Stomach (tissue), 9 donors: ENCODE results near the gene MRPL34. TPM values are rescaled to one million over a fixed set of nuclear protein-coding genes. Genes with fewer than 3 reads are reported as not detected.

Experiments used
- DNase-seq, 2 donors: peaks; one replicate each; pipeline versions ENCODE4 v3.0.0 to v3.0.0-alpha.2; 2013 to 2019
- H3K27ac ChIP-seq, 5 donors: fragments of 200-600 bp in 4 of 5; sonication (generic) in 4 of 5; one replicate each; pipeline ENCODE4 v1.5.1; 2013 to 2019; ENCODE audit warnings: mild to moderate bottlenecking in 1 of 5, moderate library complexity in 1 of 5
- H3K27me3 ChIP-seq, 3 donors: fragments of 200-600 bp; sonication (generic); one replicate each; pipeline ENCODE4 v1.5.1; 2017 to 2019; ENCODE audit warnings: mixed run types in 1 of 3
- H3K36me3 ChIP-seq, 4 donors: fragments of 200-600 bp; sonication (generic); 1 replicate in 3 of 4; 2 replicates in 1 of 4; pipeline ENCODE4 v1.5.1; 2016 to 2019
- H3K4me1 ChIP-seq, 4 donors: fragments of 200-600 bp; sonication (generic); one replicate each; pipeline ENCODE4 v1.5.1; 2016 to 2019
- H3K4me3 ChIP-seq, 4 donors: fragments of 200-600 bp; sonication (generic) in 3 of 4; one replicate each; pipeline ENCODE4 v1.5.1; 2016 to 2019; ENCODE audit warnings: mild to moderate bottlenecking in 1 of 4
- H3K9me3 ChIP-seq, 4 donors: fragments of 200-600 bp; sonication (generic); one replicate each; pipeline ENCODE4 v1.5.1; 2016 to 2019
- CTCF ChIP-seq, 7 experiments: fragments of 450-650 bp in 4 of 7; fragments of 200-600 bp in 3 of 7; sonication (generic) in 3 of 7; IDR thresholded peaks; one replicate each; pipeline ENCODE4 v1.5.1; 2016 to 2019; ENCODE audit warnings: antibody characterized with exemption in 7 of 7, control low read depth in 2 of 7, mild to moderate bottlenecking in 1 of 7
- EP300 ChIP-seq: sonication (generic); formaldehyde crosslinking; IDR thresholded peaks from one replicate; pipeline ENCODE4 v1.6.1; 2017; ENCODE audit warnings: antibody characterized with exemption
- POLR2A ChIP-seq, 4 donors: fragments of 450-650 bp; IDR thresholded peaks; one replicate each; pipeline ENCODE4 v1.6.1; 2016; ENCODE audit warnings: antibody characterized with exemption in 4 of 4, control low read depth in 2 of 4, mild to moderate bottlenecking in 1 of 4, moderate library complexity in 1 of 4
- POLR2AphosphoS5 ChIP-seq, 3 donors: sonication (generic); formaldehyde crosslinking; IDR thresholded peaks; one replicate each; pipeline ENCODE4 v1.6.1; 2016; ENCODE audit warnings: antibody characterized with exemption in 3 of 3
- WGBS, 5 donors: extraction: QIAGEN DNeasy Blood & Tissue Kit in 3 of 5; methylation state at CpG; one replicate each; pipeline versions ENCODE4 v1.1.5 to v1.1.7; 2013 to 2018; 5-methylcytosine and 5-hydroxymethylcytosine counted together
- intact Hi-C: fragments of 100-400 bp; cut with DNase I; formaldehyde crosslinking; loops from one replicate; pipeline ENCODE4 v1.15.1; 2023; ENCODE audit warnings: low total_unique reads
- polyA plus RNA-seq, 3 donors: library from polyadenylated mRNA; stranded (reverse); fragments of 200-250 nt; gene quantifications; one replicate each; pipeline ENCODE4 v1.2.3, GENCODE V29; 2013
- total RNA-seq, 5 donors: library from RNA; depleted of rRNA; stranded (reverse); fragments of >200 nt; gene quantifications; one replicate each; pipeline versions ENCODE4 v1.1.0 to v1.2.3, GENCODE V29; 2014 to 2016
- donor health status: healthy with polysubstance abuse.
- donor health status: Bipolar disorder and iron deficiency.
- donor health status: healthy.

The MRPL34 gene
- total and polyA plus RNA-seq, 8 donors: 6.6 to 200 (median 155) TPM

DNA sequence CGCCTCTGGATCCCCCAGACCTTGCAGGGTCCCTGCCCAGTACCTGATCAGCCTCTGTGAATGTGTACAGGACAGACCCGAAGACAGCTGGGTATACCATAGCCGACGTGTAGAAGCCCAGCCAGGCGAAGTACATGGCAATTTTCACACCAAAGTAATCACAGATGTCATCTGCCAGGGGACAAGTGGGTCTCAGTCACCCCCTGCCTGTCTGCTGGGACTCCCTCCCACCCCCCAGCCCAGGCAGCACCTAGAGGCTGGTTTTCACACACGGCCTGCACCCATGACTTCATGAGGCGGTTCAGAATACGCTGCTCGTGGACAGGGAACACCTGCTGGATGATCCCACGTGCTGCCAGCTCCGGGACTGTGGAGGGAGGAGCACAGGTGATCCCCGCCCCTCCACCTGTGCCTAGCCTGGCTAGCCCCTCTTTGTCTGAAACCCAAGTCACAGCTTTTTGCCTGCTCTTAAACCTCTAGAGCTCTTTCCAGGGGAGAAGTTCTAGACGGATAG is 25.4 kb downstream of the MRPL34 start:
- WGBS, 5 donors: 79 to 89% (median 85%) methylated on average over 11 to 13 of the region's 13 CpGs
- no peaks in the 10 kb centered on the region for H3K9me3 ChIP-seq
- DNase-seq: no peak
- no peak overlapping the region for H3K27ac ChIP-seq
- no peak for TF ChIP-seq POLR2A (IDR thresholded peaks at IDR 0.05)
- TF ChIP-seq CTCF (IDR thresholded peaks at IDR 0.05): no peak
- no peak for TF ChIP-seq POLR2AphosphoS5 (IDR thresholded peaks at IDR 0.05)
- no peak for TF ChIP-seq EP300
- H3K4me1 ChIP-seq: peaks cover 32 to 59% (median 51%) of the 10 kb centered on the region in 4 donors
- H3K27me3 ChIP-seq: peaks cover 0 to 36% (median 11%) of the 10 kb centered on the region in 3 donors
- H3K4me3 ChIP-seq: no peak overlapping the region
- intact Hi-C loops: no loop called here
- peaks cover 0 to 12% (median 8%) of the 10 kb centered on the region in 4 donors for H3K36me3 ChIP-seq

DNA sequence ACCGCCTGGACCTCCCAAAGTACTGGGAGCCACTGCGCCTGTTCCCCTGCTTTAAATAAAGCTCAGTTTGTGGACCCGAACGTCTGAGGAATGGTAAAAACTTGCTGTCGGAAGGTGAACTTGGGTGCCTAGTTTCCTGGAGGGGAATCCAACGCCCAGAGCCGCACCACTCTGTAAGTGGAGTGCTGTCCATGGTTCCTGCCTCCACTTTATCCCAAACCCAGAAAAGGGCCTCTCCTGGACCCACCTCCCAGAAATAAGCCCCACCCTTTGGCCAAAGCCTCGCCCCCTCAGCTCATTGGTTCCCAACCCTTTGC is 26.6 kb downstream of the MRPL34 start:
- DNase-seq: no peak
- H3K4me3 ChIP-seq: no peak overlapping the region
- TF ChIP-seq POLR2AphosphoS5 (IDR thresholded peaks at IDR 0.05) (no peak), CTCF (IDR thresholded peaks at IDR 0.05) (no peak), POLR2A (IDR thresholded peaks at IDR 0.05) (no peak), EP300 (no peak)
- peaks cover 0 to 12% (median 7%) of the 10 kb centered on the region in 4 donors for H3K36me3 ChIP-seq
- no peaks in the 10 kb centered on the region for H3K9me3 ChIP-seq
- H3K27ac ChIP-seq: no peak overlapping the region
- H3K4me1 ChIP-seq: peaks cover 32 to 62% (median 48%) of the 10 kb centered on the region in 4 donors
- intact Hi-C loops: no loop called here
- WGBS, 5 donors: 88 to 96% (median 93%) methylated on average over 8 of the region's 8 CpGs
- peaks cover 0 to 36% (median 11%) of the 10 kb centered on the region in 3 donors for H3K27me3 ChIP-seq

DNA sequence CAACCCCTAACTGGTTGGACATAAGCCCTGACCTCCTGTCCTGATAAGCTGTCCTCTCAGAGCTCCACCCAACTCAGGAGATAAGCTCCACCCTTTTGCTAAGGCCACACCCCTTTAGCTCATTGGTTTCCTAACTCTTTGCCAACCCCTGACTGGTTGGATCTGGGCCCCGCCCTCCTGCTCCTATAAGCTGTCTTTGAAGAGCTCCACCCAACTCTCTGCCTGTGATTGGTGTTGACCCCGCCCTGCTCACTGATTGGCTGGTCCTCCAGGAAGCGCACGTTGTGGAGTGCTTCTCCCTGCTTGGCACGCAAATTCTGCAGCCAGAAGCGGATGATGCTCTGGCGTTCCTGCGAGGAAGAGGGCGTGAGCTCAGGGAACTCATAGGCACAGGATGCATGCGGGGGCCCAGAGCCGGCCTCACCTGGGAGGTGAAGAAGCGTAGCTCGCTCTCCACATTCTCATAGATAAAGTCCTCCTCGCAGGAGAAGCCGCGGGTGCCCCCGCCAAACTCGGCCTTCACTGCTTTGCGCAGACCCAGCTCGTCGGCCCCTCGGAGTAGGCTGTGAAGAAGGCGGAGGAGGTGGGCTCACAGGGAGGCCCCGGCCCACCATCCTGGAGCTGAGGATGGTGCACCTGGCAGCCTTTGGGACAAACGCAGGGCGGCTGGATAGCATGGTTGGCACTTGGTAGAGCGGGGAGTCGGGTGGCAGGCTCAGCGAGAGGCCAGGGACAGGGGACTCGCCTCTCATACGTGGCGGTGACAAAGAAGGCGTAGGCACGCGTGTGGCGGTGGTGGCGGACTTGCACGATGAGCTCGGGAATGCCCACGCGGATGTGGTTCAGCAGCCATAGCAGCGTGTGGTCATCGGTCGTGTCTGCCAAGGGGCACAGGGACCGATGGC is 27.3 kb downstream of the MRPL34 start:
- Histone ChIP-seq H3K4me3 (peak overlapping the region in 1 of 4 donors; percentile 83), H3K27ac (no peak overlapping the region), H3K27me3 (peaks cover 0 to 36% (median 11%) of the 10 kb centered on the region in 3 donors), H3K4me1 (peaks cover 34 to 62% (median 51%) of the 10 kb centered on the region in 4 donors), H3K9me3 (no peaks in the 10 kb centered on the region), H3K36me3 (peaks cover 0 to 12% (median 6%) of the 10 kb centered on the region in 4 donors)
- WGBS, 5 donors: 93 to 97% (median 97%) methylated on average over 37 to 45 of the region's 45 CpGs
- TF ChIP-seq EP300: no peak
- no peak for TF ChIP-seq CTCF (IDR thresholded peaks at IDR 0.05)
- TF ChIP-seq POLR2A (IDR thresholded peaks at IDR 0.05): no peak
- TF ChIP-seq POLR2AphosphoS5 (IDR thresholded peaks at IDR 0.05): no peak
- intact Hi-C loops: no loop called here
- DNase-seq: no peak

DNA sequence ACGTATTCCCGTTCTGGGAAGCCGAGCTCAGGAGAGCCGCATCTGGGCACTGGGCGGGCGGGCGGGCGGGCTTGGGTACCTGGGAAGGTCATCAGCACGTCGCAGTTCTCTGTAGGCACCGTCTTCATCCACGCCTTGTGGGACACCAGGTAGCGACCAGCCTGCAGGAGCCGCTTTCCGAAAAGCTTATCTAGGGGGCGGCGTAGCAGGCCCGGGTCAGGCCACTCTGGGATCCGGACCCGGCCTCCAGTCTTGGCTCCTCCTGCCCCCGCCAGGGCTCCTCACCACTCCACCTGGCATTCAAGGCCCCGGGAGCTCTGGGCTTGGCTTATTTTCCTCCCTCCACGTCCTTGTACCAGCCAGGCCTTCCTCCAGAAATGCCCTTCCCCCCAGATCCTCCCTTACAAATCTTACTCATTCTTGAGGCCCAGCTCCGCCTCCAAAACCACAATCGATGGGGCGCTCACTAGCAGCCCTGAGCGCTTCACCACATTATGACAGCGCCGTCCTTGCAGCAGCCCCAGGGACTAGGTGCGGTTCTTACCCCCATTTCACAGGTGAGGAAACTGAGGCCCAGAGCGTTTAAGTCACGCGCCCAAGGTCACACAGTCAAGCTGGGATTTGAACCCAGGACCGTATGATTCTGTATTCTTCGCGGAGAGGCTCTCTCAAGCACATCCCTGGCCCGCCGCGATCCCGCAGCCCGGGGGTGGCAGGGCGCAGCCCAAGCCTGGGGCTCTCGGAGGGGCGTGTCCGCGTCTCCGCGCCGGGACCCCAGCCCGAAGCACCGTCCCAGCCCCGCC is 28.1 kb downstream of the MRPL34 start:
- Histone ChIP-seq H3K9me3 (no peaks in the 10 kb centered on the region), H3K27ac (peak overlapping the region; percentile 72 to 87 (median 81)), H3K27me3 (peaks cover 0 to 29% (median 11%) of the 10 kb centered on the region in 3 donors), H3K4me1 (peaks cover 32 to 62% (median 51%) of the 10 kb centered on the region in 4 donors), H3K4me3 (peak overlapping the region; percentile 72 to 83 (median 74)), H3K36me3 (peaks cover 0 to 14% (median 7%) of the 10 kb centered on the region in 4 donors)
- 34 to 57% (median 38%) methylated on average over 22 to 52 of the region's 52 CpGs for WGBS, 5 donors
- TF ChIP-seq POLR2AphosphoS5 (IDR thresholded peaks at IDR 0.05) (no peak), EP300 (no peak), CTCF (IDR thresholded peaks at IDR 0.05) (no peak), POLR2A (IDR thresholded peaks at IDR 0.05) (no peak)
- peak; percentile 64 to 77 for DNase-seq
- intact Hi-C loops: no loop called here
